Spinal cord (tissue), 10 donors: ENCODE data around the gene ZNF629. TPM values are rescaled to one million over a fixed set of nuclear protein-coding genes. Genes with fewer than 3 reads are reported as not detected.

Experiments used
- DNase-seq, 6 donors: peaks; one replicate each; pipeline versions ENCODE4 v3.0.0 to v3.0.0-alpha.2; 2013 to 2015; ENCODE audit warnings: low spot score in 6 of 6, low read depth in 4 of 6
- H3K27ac ChIP-seq: one replicate; pipeline ENCODE4 v1.5.1; 2013; ENCODE audit warnings: low read depth, low read length, control low read depth
- H3K27me3 ChIP-seq: one replicate; pipeline ENCODE4 v1.6.1; 2013; ENCODE audit warnings: low read length; ENCODE audit not compliant: control insufficient read depth, insufficient read depth
- H3K36me3 ChIP-seq: one replicate; pipeline ENCODE4 v1.6.1; 2013; ENCODE audit warnings: low read length; ENCODE audit not compliant: control insufficient read depth, insufficient read depth
- H3K4me1 ChIP-seq: one replicate; pipeline ENCODE4 v1.6.1; 2013; ENCODE audit warnings: low read length; ENCODE audit not compliant: control insufficient read depth, insufficient read depth
- H3K4me3 ChIP-seq: one replicate; pipeline ENCODE4 v1.5.1; 2013; ENCODE audit warnings: low read depth, low read length, control low read depth
- H3K9me3 ChIP-seq: one replicate; pipeline ENCODE4 v1.6.1; 2013; ENCODE audit warnings: low read length; ENCODE audit not compliant: control insufficient read depth, insufficient read depth
- WGBS: methylation state at CpG from one replicate; pipeline ENCODE4 v1.1.5; 2013; ENCODE audit warnings: missing lambda C conversion rate; ENCODE audit not compliant: insufficient coverage; 5-methylcytosine and 5-hydroxymethylcytosine counted together
- polyA plus RNA-seq, 2 donors: library from polyadenylated mRNA; unstranded; fragments of 120-200 nt; gene quantifications; one replicate each; pipeline ENCODE4 v1.2.1, GENCODE V29; 2013; ENCODE audit not compliant: insufficient read length in 2 of 2
- total RNA-seq, 2 donors: library from RNA; depleted of rRNA in 1 of 2; stranded (reverse); fragments of 120-200 nt in 1 of 2; fragments of >200 nt in 1 of 2; gene quantifications; one replicate each; pipeline versions ENCODE4 v1.2.3 to v1.2.4, GENCODE V29; 2013 to 2014
- donor health status: healthy.

ZNF629 gene
- total and polyA plus RNA-seq, 4 donors = 7.8 to 27.4 (median 25.4) TPM

DNA sequence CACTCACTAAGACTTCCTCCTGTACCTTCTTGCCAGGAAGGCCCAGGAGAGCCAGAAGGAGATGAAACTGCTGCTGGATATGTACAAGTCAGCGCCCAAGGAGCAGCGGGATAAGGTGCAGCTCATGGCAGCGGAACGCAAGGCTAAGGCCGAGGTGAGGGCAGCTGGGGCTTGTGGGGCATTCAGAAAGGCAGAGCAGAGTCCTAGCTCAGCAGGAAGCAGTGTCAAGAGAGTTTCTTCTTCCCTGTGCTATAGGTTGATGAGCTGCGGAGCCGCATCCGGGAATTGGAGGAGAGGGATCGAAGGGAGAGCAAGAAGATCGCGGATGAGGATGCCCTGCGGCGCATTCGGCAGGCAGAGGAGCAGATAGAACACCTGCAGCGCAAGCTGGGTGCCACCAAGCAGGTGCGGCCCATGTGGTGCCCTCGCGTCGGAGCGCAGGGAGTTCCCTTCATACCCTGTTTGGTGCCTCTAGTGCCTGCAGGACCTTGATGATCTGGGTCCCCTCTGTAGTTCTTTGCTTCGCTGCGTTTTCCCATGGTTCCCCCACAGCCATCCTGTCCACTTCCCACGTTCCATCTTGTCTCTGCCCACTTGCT is 18.3 kb downstream of the ZNF629 start:
- Histone ChIP-seq H3K27me3 (no peaks in the 10 kb centered on the region), H3K4me1 (peaks cover 4% of the 10 kb centered on the region), H3K36me3 (peaks cover 99% of the 10 kb centered on the region), H3K27ac (no peak overlapping the region), H3K4me3 (no peak overlapping the region), H3K9me3 (no peaks in the 10 kb centered on the region)
- 98% methylated on average over 20 of the region's 23 CpGs for WGBS
- no peak for DNase-seq

DNA sequence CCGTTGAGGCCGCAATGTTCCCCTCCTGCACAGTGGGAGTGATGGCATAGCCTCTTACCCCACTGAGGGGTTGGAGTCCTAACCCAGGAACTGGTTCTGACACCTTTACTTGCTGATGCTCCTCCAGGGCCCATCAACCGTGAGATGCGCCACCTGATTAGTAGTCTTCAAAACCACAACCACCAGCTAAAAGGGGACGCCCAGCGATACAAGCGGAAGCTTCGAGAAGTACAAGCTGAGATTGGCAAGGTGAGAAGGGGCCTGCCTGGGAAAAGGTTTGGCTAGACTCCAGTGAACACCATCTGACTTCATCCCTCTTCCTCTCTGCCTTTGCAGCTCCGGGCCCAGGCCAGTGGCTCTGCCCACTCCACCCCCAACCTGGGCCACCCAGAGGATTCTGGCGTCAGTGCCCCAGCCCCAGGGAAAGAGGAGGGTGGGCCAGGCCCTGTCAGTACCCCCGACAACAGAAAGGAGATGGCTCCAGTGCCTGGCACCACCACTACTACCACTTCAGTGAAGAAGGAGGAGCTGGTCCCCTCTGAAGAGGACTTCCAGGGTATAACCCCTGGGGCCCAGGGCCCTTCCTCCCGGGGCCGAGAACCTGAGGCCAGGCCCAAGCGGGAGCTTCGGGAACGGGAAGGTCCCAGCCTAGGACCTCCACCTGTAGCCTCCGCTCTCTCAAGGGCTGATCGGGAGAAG is 19.1 kb downstream of the ZNF629 start:
- Histone ChIP-seq H3K36me3 (peaks cover 98% of the 10 kb centered on the region), H3K27ac (no peak overlapping the region), H3K4me1 (peaks cover 10% of the 10 kb centered on the region), H3K27me3 (no peaks in the 10 kb centered on the region), H3K4me3 (no peak overlapping the region), H3K9me3 (no peaks in the 10 kb centered on the region)
- 97% methylated on average over 11 of the region's 18 CpGs for WGBS
- no peak for DNase-seq

GRCh38 chr16:30766933-30767284 is 20.1 kb downstream of the ZNF629 start:
- Histone ChIP-seq H3K4me3 (no peak overlapping the region), H3K27me3 (no peaks in the 10 kb centered on the region), H3K4me1 (peaks cover 13% of the 10 kb centered on the region), H3K36me3 (peaks cover 89% of the 10 kb centered on the region), H3K27ac (no peak overlapping the region), H3K9me3 (no peaks in the 10 kb centered on the region)
- WGBS = 84% methylated on average over 3 of the region's 4 CpGs
- no peak for DNase-seq

GRCh38 chr16:30766206-30766932 is 20.6 kb downstream of the ZNF629 start:
- WGBS = 94% methylated on average over 29 of the region's 29 CpGs
- Histone ChIP-seq H3K27ac (no peak overlapping the region), H3K36me3 (peaks cover 84% of the 10 kb centered on the region), H3K9me3 (no peaks in the 10 kb centered on the region), H3K27me3 (no peaks in the 10 kb centered on the region), H3K4me3 (no peak overlapping the region), H3K4me1 (peaks cover 15% of the 10 kb centered on the region)
- no peak for DNase-seq

DNA sequence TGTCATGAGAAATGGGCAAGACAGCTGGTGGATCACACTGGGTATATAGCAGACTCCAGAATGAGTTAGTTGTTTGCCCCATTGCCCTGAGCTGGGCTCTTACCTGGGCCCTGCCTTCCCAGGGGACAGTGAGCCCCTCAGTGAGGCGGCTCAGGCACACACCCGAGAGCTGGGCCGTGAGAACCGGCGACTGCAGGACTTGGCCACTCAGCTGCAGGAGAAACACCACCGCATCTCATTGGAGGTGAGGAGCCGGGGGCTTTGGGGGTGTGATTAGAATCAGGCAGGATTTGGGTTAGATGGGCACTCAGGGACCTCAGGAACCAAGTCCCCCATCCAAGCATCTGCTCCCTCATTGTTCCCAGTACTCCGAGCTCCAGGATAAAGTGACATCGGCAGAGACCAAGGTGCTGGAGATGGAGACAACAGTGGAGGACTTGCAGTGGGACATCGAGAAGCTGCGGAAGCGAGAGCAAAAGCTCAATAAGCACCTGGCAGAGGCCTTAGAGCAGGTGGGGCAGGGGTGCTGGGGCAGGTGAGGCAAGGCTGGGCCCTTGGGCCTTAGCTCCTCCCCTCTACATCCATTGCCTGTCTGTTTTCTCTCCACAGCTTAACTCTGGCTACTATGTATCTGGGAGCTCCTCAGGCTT is 22.1 kb downstream of the ZNF629 start:
- Histone ChIP-seq H3K9me3 (no peaks in the 10 kb centered on the region), H3K4me3 (no peak overlapping the region), H3K4me1 (peaks cover 29% of the 10 kb centered on the region), H3K27me3 (no peaks in the 10 kb centered on the region), H3K36me3 (peaks cover 74% of the 10 kb centered on the region), H3K27ac (no peak overlapping the region)
- WGBS = 99% methylated on average over 10 of the region's 12 CpGs
- no peak for DNase-seq

DNA sequence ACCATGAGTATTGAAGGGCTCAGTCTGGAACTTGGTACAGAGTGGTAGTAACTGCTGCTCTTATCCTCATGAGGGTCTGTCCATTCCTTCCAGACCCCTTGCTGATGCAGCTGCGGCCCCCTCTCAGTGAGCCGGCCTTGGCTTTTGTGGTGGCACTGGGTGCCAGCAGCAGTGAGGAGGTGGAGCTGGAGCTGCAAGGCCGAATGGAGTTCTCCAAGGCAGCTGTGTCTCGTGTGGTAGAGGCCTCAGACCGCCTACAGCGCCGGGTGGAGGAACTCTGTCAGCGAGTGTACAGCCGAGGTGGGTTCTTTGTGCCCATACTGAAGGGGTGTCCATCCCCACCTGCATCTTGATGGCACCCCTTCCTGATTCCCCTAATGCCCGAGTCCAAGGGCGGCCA is 22.9 kb downstream of the ZNF629 start:
- H3K27me3 ChIP-seq = no peaks in the 10 kb centered on the region
- 96% methylated on average over 11 of the region's 11 CpGs for WGBS
- H3K27ac ChIP-seq = no peak overlapping the region
- peaks cover 29% of the 10 kb centered on the region for H3K4me1 ChIP-seq
- H3K4me3 ChIP-seq = no peak overlapping the region
- no peak for DNase-seq
- H3K36me3 ChIP-seq = peaks cover 70% of the 10 kb centered on the region
- no peaks in the 10 kb centered on the region for H3K9me3 ChIP-seq

DNA sequence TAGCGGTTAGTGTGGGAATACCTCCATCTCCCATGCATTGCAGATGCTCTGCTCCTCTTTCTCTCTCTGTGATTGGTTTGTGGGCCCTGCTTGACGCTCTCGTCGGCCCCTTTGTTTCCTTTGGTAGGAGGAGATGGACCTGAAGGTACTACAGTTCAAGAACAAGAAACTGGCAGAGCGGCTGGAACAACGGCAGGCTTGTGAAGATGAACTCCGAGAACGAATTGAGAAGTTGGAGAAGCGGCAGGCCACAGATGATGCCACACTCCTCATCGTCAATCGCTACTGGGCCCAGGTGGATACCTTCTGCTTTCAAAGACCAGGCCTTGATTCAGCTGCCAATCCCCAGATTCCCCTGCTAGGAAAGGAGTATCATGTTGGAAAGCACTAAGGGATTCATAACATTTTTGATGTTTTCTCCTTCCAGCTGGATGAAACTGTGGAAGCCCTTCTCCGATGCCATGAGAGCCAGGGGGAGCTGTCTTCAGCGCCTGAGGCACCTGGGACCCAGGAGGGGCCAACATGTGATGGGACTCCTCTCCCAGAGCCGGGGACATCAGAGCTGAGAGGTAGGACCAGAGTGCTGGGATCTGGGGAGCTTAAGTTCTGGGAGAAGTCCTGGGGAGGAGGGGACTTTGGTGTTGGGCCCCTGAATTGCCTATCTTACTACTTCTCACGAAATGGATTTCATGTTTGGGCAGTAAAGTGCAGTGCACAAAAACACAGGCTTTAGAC is 23.8 kb downstream of the ZNF629 start:
- WGBS = 73% methylated on average over 11 of the region's 15 CpGs
- no peak for DNase-seq
- Histone ChIP-seq H3K4me3 (peak overlapping the region; percentile 91), H3K36me3 (peaks cover 69% of the 10 kb centered on the region), H3K27ac (peak overlapping the region; percentile 69), H3K4me1 (peaks cover 29% of the 10 kb centered on the region), H3K9me3 (no peaks in the 10 kb centered on the region), H3K27me3 (no peaks in the 10 kb centered on the region)

- Histone ChIP-seq H3K27ac (peak within 1 kb of the TSS; percentile 69), H3K27me3 (no peaks in the 10 kb centered on the region), H3K9me3 (no peaks in the 10 kb centered on the region), H3K4me3 (peak within 1 kb of the TSS; percentile 91), H3K36me3 (peaks cover 69% of the 10 kb centered on the region), H3K4me1 (peaks cover 29% of the 10 kb centered on the region)
- DNase-seq = peak; percentile 95 to 100 (median 98)
- WGBS = under 1% methylated on average over 51 of the region's 60 CpGs
These were observed 24.8 kb downstream of the ZNF629 start, which contains the start of the genes CFAP119 and RNF40 for GRCh38 chr16:30761928-30762902. Gene CFAP119, minus strand, starts transcription at chr16:30762062. Its CDS starts 314 bp downstream, at chr16:30761748. Gene RNF40, plus strand, starts transcription at chr16:30762322. Its CDS starts 224 bp downstream, at chr16:30762546.
